ENCODE results near the gene USH2A.

Gene USH2A

GRCh38 chr1:216024546-216024945, 398.7 kb downstream of the USH2A start:
- Histone ChIP-seq H3K4me3 (ENCODE audit: low read length, poor library complexity, severe bottlenecking) (no peak overlapping the region), H3K79me2 (ENCODE audit: insufficient read depth, low read length) (no peaks in the 10 kb centered on the region), H3K4me2 (ENCODE audit: low read depth, low read length, poor library complexity, severe bottlenecking) (no peak overlapping the region), H2AFZ (ENCODE audit: low read length) (no peak overlapping the region), H3K9me2 (replicated peaks; ENCODE audit: low read depth, low read length) (no peaks in the 10 kb centered on the region), H3K27me3 (ENCODE audit: insufficient read depth, low read length, poor library complexity, severe bottlenecking) (no peaks in the 10 kb centered on the region), H3K9ac (ENCODE audit: low read depth, low read length, poor library complexity, severe bottlenecking) (no peak overlapping the region), H3F3A (ENCODE audit: low read depth) (no peaks in the 10 kb centered on the region), H4K20me1 (ENCODE audit: insufficient read depth, low read length, poor library complexity, severe bottlenecking) (no peaks in the 10 kb centered on the region), H3K36me3 (ENCODE audit: insufficient read depth, low read length) (no peaks in the 10 kb centered on the region), H3K9me3 (ENCODE audit: insufficient read depth, low read depth, low read length) (no peaks in the 10 kb centered on the region), H3K4me1 (ENCODE audit: insufficient read depth, low read length, poor library complexity, severe bottlenecking) (no peaks in the 10 kb centered on the region)
- TF ChIP-seq EZH2phosphoT487 (IDR thresholded peaks at IDR 0.05; ENCODE audit: borderline replicate concordance), result no peak
- TF ChIP-seq, protein P1, sequence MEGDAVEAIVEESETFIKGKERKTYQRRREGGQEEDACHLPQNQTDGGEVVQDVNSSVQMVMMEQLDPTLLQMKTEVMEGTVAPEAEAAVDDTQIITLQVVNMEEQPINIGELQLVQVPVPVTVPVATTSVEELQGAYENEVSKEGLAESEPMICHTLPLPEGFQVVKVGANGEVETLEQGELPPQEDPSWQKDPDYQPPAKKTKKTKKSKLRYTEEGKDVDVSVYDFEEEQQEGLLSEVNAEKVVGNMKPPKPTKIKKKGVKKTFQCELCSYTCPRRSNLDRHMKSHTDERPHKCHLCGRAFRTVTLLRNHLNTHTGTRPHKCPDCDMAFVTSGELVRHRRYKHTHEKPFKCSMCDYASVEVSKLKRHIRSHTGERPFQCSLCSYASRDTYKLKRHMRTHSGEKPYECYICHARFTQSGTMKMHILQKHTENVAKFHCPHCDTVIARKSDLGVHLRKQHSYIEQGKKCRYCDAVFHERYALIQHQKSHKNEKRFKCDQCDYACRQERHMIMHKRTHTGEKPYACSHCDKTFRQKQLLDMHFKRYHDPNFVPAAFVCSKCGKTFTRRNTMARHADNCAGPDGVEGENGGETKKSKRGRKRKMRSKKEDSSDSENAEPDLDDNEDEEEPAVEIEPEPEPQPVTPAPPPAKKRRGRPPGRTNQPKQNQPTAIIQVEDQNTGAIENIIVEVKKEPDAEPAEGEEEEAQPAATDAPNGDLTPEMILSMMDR (conservative IDR thresholded peaks at IDR 0.05; ENCODE audit: low read length), result no peak

DNA sequence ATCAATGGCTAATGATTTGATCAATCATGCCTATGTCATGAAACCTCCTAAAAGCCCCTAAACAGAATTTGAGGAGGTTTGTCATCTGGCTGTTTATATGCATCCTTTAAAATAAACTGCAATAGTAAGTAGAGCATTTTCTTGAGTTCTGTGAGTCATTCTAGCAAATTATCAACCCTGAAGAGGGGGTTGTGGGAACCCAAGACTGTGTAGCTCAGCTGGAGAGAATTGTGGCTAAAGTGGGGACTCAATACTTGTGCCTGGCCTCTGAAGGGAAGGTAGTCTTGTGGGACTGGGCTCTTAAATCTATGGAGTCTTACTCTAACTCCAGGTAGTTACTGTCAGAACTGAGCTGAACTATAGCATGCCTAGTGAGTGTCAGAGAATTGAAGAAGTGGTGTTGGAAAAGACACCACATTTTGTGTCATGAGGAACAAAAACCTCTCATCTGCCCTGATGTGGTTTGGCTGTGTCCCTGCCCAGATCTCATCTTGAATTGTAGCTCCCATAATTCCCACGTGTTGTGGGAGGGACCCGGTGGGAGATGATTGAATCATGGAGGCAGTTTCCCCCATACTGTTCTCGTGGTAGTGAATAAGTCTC, 402.4 kb downstream of the USH2A start:
- Histone ChIP-seq H3K9ac (ENCODE audit: low read depth, low read length, poor library complexity, severe bottlenecking) (no peak overlapping the region), H3K9me2 (replicated peaks; ENCODE audit: low read depth, low read length) (no peaks in the 10 kb centered on the region), H3K9me3 (ENCODE audit: insufficient read depth, low read depth, low read length) (no peaks in the 10 kb centered on the region), H3K4me3 (ENCODE audit: low read length, poor library complexity, severe bottlenecking) (no peak overlapping the region), H2AFZ (ENCODE audit: low read length) (no peak overlapping the region), H3K79me2 (ENCODE audit: insufficient read depth, low read length) (no peaks in the 10 kb centered on the region), H3F3A (ENCODE audit: low read depth) (no peaks in the 10 kb centered on the region), H4K20me1 (ENCODE audit: insufficient read depth, low read length, poor library complexity, severe bottlenecking) (no peaks in the 10 kb centered on the region), H3K4me2 (ENCODE audit: low read depth, low read length, poor library complexity, severe bottlenecking) (no peak overlapping the region), H3K36me3 (ENCODE audit: insufficient read depth, low read length) (no peaks in the 10 kb centered on the region), H3K4me1 (ENCODE audit: insufficient read depth, low read length, poor library complexity, severe bottlenecking) (no peaks in the 10 kb centered on the region), H3K27me3 (ENCODE audit: insufficient read depth, low read length, poor library complexity, severe bottlenecking) (no peaks in the 10 kb centered on the region)
- TF ChIP-seq, protein P1 (conservative IDR thresholded peaks at IDR 0.05; ENCODE audit: low read length), result no peak
- TF ChIP-seq EZH2phosphoT487 (IDR thresholded peaks at IDR 0.05; ENCODE audit: borderline replicate concordance), result no peak

GRCh38 chr1:216015116-216015515, 408.1 kb downstream of the USH2A start:
- no peaks in the 10 kb centered on the region for H3K36me3 ChIP-seq (ENCODE audit: insufficient read depth, low read length)
- no peaks in the 10 kb centered on the region for H3K79me2 ChIP-seq (ENCODE audit: insufficient read depth, low read length)
- TF ChIP-seq, protein P1 (conservative IDR thresholded peaks at IDR 0.05; ENCODE audit: low read length), result no peak
- no peak for TF ChIP-seq EZH2phosphoT487 (IDR thresholded peaks at IDR 0.05; ENCODE audit: borderline replicate concordance)
- no peak overlapping the region for H3K4me2 ChIP-seq (ENCODE audit: low read depth, low read length, poor library complexity, severe bottlenecking)
- no peaks in the 10 kb centered on the region for H3K9me2 ChIP-seq (replicated peaks; ENCODE audit: low read depth, low read length)
- H4K20me1 ChIP-seq (ENCODE audit: insufficient read depth, low read length, poor library complexity, severe bottlenecking), result no peaks in the 10 kb centered on the region
- no peak overlapping the region for H3K9ac ChIP-seq (ENCODE audit: low read depth, low read length, poor library complexity, severe bottlenecking)
- H3K4me3 ChIP-seq (ENCODE audit: low read length, poor library complexity, severe bottlenecking), result no peak overlapping the region
- H3K9me3 ChIP-seq (ENCODE audit: insufficient read depth, low read depth, low read length), result no peaks in the 10 kb centered on the region
- no peaks in the 10 kb centered on the region for H3K27me3 ChIP-seq (ENCODE audit: insufficient read depth, low read length, poor library complexity, severe bottlenecking)
- no peaks in the 10 kb centered on the region for H3F3A ChIP-seq (ENCODE audit: low read depth)
- no peak overlapping the region for H2AFZ ChIP-seq (ENCODE audit: low read length)
- no peaks in the 10 kb centered on the region for H3K4me1 ChIP-seq (ENCODE audit: insufficient read depth, low read length, poor library complexity, severe bottlenecking)
